GM12891 (cell line): Measurements from ENCODE around the gene AGRP.

Source experiments
- PAX5 ChIP-seq: IDR thresholded peaks from 2 replicates; pipeline ENCODE4 v1.6.1; 2011; ENCODE audit warnings: low read length, moderate library complexity, mild to moderate bottlenecking; ENCODE audit not compliant: insufficient read depth, severe bottlenecking
- POLR2A ChIP-seq: IDR thresholded peaks from 2 replicates; pipeline ENCODE4 v1.6.1; 2011; ENCODE audit warnings: low read depth, low read length, control low read depth
- POLR2AphosphoS5 ChIP-seq: IDR thresholded peaks from 2 replicates; pipeline ENCODE4 v1.6.1; 2011; ENCODE audit warnings: low read depth, low read length, control low read depth
- POU2F2 ChIP-seq: IDR thresholded peaks from 2 replicates; pipeline ENCODE4 v1.6.1; 2011; ENCODE audit warnings: low read depth, mild to moderate bottlenecking, control low read depth, low read length, moderate library complexity
- SPI1 ChIP-seq: IDR thresholded peaks from 2 replicates; pipeline ENCODE4 v1.6.1; 2011; ENCODE audit warnings: low read depth, low read length, control low read depth
- TAF1 ChIP-seq: IDR thresholded peaks from 2 replicates; pipeline ENCODE4 v1.6.1; 2011; ENCODE audit warnings: low read depth, low read length, control low read depth

- TF ChIP-seq POLR2A (no peak), POLR2AphosphoS5 (no peak), TAF1 (no peak), SPI1 (no peak), PAX5 (no peak), POU2F2 (no peak)
Observed at GRCh38 chr16:67528870-67529581, 45.7 kb upstream of the AGRP start.
